VCaP (cell line): ENCODE results near the gene OR6P1.

Source experiments
- H3K27ac ChIP-seq: fragments of 450-650 bp; 2 replicates; pipeline ENCODE4 v1.5.1; 2017
- CTCF ChIP-seq: fragments of 450-650 bp; conservative IDR thresholded peaks from 2 replicates; pipeline ENCODE4 v1.5.1; 2017; ENCODE audit warnings: mild to moderate bottlenecking, moderate library complexity

The OR6P1 gene

GRCh38 chr1:158570480-158570879 lies at the start of gene OR6P1:
TSS of gene OR6P1 (minus strand) at chr1:158570580. CDS start at chr1:158563604, 6,976 bp downstream.
- H3K27ac ChIP-seq, result no peak within 1 kb of the TSS
- no peak for TF ChIP-seq CTCF

- no peak overlapping the region for H3K27ac ChIP-seq
- TF ChIP-seq CTCF, result no peak
Observed at GRCh38 chr1:158613764-158614163, 43.4 kb upstream of the OR6P1 start.

- no peak overlapping the region for H3K27ac ChIP-seq
- no peak for TF ChIP-seq CTCF
Observed at GRCh38 chr1:158611916-158612315, 41.5 kb upstream of the OR6P1 start.

- no peak for TF ChIP-seq CTCF
Observed at GRCh38 chr1:158607296-158607695, 36.9 kb upstream of the OR6P1 start.

GRCh38 chr1:158604968-158605367 lies 34.6 kb upstream of the OR6P1 start, which contains the start of gene OR10Z1:
TSS of gene OR10Z1 (plus strand) at chr1:158605268. CDS start at chr1:158606439, 1,171 bp downstream.
- no peak within 1 kb of the TSS for H3K27ac ChIP-seq
- no peak for TF ChIP-seq CTCF

More at GRCh38 chr1:158607296-158607695, 36.9 kb upstream of the OR6P1 start:
- no peak overlapping the region for H3K27ac ChIP-seq

GRCh38 chr1:158600735-158601134 lies 30.4 kb upstream of the OR6P1 start:
- no peak for TF ChIP-seq CTCF
- H3K27ac ChIP-seq, result no peak overlapping the region

GRCh38 chr1:158586942-158587341 lies 16.6 kb upstream of the OR6P1 start:
- no peak for TF ChIP-seq CTCF

More at GRCh38 chr1:158586942-158587341, 16.6 kb upstream of the OR6P1 start:
- H3K27ac ChIP-seq, result no peak overlapping the region
